ENCODE data around the gene NPIPB6.
A peak's percentile ranks its signal among the peaks of the same experiment; 100 is the strongest.

NPIPB6 gene

DNA sequence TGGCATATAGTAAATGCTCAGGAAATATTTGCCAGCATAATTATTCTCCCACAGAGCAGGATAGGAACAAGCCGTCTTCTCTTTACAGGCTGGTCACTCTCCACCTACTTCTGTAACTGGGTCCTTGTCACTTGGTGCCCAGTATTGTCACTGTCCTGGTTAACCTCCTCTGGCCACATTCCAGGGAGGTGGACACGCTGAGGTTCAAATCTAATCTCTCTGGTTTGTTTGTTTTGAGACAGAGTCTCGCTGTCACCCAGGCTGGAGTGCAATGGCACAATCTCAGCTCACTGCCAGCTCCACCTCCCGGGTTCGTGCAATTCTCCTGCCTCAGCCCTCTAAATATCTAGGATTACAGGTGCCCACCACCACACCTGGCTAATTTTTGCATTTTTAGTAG, 55.4 kb downstream of the NPIPB6 start:
- H3K4me3 ChIP-seq (ENCODE audit: low read depth, low read length): no peak overlapping the region
- in situ Hi-C loops (cut with HindIII; ENCODE audit: low sequenced_read_pairs): no loop called here
- TF ChIP-seq, protein P1, sequence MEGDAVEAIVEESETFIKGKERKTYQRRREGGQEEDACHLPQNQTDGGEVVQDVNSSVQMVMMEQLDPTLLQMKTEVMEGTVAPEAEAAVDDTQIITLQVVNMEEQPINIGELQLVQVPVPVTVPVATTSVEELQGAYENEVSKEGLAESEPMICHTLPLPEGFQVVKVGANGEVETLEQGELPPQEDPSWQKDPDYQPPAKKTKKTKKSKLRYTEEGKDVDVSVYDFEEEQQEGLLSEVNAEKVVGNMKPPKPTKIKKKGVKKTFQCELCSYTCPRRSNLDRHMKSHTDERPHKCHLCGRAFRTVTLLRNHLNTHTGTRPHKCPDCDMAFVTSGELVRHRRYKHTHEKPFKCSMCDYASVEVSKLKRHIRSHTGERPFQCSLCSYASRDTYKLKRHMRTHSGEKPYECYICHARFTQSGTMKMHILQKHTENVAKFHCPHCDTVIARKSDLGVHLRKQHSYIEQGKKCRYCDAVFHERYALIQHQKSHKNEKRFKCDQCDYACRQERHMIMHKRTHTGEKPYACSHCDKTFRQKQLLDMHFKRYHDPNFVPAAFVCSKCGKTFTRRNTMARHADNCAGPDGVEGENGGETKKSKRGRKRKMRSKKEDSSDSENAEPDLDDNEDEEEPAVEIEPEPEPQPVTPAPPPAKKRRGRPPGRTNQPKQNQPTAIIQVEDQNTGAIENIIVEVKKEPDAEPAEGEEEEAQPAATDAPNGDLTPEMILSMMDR (IDR thresholded peaks at IDR 0.05; ENCODE audit: low read depth, low read length): no peak
- DNase-seq (ENCODE audit: low read depth, low spot score): no peak

DNA sequence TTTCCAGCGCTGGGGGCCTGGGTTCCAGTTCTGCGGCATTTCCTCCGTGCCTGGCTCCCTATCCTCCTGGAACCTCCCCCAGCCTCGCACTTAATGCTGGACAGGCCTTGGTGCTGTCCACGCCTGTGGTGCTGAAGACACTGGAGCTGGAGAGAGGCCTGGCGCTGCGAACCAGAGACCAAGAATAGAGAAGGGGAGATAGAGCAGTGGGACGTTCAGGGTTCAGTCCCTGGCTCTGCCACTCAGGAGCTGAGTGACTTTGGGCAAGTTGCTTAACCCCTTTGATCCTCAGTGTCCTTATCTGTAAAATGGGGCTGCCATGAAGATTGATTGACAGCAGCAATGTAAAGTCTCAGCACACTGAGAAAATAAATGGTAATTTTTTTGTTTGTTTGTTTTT, 59.1 kb downstream of the NPIPB6 start:
- TF ChIP-seq, protein P1 (IDR thresholded peaks at IDR 0.05; ENCODE audit: low read depth, low read length): no peak
- H3K4me3 ChIP-seq (ENCODE audit: low read depth, low read length): no peak overlapping the region
- in situ Hi-C loops (cut with HindIII; ENCODE audit: low sequenced_read_pairs): no loop called here
- peak; percentile 23 for DNase-seq (ENCODE audit: low read depth, low spot score)

DNA sequence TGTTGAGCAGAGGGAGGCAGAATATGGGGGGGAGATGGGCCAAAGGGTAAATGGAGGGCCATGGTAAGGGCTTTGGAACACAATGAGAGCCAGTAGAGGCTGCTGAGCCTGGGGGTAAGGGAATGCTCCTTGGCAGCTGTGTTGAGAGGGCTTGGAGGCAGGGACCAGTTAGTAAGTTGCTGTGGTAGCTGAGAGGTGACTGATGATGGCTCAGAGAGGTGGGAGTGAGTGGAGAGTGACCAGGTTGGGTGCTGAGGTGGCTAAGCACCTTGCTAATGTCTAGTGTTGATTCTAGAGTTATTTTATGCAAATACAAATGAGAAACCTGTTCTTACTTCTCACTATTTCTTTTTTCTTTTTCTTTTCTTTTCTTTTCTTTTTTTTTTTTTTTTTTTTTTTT, 60.2 kb downstream of the NPIPB6 start:
- DNase-seq (ENCODE audit: low read depth, low spot score): no peak
- no peak overlapping the region for H3K4me3 ChIP-seq (ENCODE audit: low read depth, low read length)
- in situ Hi-C loops (cut with HindIII; ENCODE audit: low sequenced_read_pairs): no loop called here
- TF ChIP-seq, protein P1 (IDR thresholded peaks at IDR 0.05; ENCODE audit: low read depth, low read length): no peak

DNA sequence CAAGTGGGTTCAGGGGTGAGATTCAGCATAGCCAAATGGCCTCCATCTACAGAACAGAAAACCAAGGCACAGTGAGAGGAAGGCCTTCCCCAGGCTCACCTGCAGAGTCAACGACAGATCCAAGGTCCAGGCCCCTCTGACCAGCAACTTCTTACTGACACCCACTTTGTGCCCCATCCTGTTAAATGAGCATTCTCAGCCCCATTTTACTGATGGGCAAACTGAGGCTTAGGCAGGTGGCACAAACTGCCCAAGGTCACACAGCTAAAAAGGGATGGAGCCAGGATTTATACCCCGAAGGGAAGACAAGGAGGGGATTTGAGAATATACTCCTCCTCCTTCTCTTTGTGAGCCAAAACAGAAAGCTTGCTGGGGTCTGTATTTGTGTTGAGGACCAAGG, 61.7 kb downstream of the NPIPB6 start:
- TF ChIP-seq, protein P1 (IDR thresholded peaks at IDR 0.05; ENCODE audit: low read depth, low read length): no peak
- in situ Hi-C loops (cut with HindIII; ENCODE audit: low sequenced_read_pairs): no loop called here
- no peak overlapping the region for H3K4me3 ChIP-seq (ENCODE audit: low read depth, low read length)
- no peak for DNase-seq (ENCODE audit: low read depth, low spot score)

- in situ Hi-C loops (cut with HindIII; ENCODE audit: low sequenced_read_pairs): no loop called here
- DNase-seq (ENCODE audit: low read depth, low spot score): no peak
Observed at GRCh38 chr16:28301154-28301553, 62.2 kb downstream of the NPIPB6 start.

DNA sequence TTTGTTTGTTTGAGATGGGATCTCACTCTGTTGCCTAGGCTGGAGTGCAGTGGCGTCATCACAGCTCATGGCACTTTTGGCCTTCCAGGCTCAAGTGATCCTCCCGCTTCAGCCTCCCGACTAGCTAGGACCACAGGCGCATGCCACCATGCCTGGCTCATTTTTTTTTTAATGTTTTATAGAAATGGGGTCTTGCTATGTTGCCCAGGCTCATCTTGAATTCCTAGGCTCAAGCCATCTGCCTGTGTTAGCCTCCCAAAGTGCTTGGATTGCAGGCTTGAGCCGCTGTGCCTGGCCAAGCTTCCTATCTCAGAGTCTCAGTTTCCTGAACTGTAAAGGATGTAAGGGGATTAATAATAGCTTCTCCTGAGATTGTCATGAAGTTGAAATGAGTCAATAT, 63.0 kb downstream of the NPIPB6 start:
- in situ Hi-C loops (cut with HindIII; ENCODE audit: low sequenced_read_pairs): no loop called here
- DNase-seq (ENCODE audit: low read depth, low spot score): no peak
- H3K4me3 ChIP-seq (ENCODE audit: low read depth, low read length): no peak overlapping the region
- TF ChIP-seq, protein P1 (IDR thresholded peaks at IDR 0.05; ENCODE audit: low read depth, low read length): no peak

More at GRCh38 chr16:28301154-28301553, 62.2 kb downstream of the NPIPB6 start:
- TF ChIP-seq, protein P1 (IDR thresholded peaks at IDR 0.05; ENCODE audit: low read depth, low read length): no peak
- H3K4me3 ChIP-seq (ENCODE audit: low read depth, low read length): no peak overlapping the region

GRCh38 chr16:28298511-28298878, 64.8 kb downstream of the NPIPB6 start:
- in situ Hi-C loops (cut with HindIII; ENCODE audit: low sequenced_read_pairs): no loop called here
- DNase-seq (ENCODE audit: low read depth, low spot score): no peak
- TF ChIP-seq, protein P1 (IDR thresholded peaks at IDR 0.05; ENCODE audit: low read depth, low read length): no peak
- H3K4me3 ChIP-seq (ENCODE audit: low read depth, low read length): no peak overlapping the region

All from astrocyte of the spinal cord (primary cell).